K562 (cell line): ENCODE results near the gene CTSD. TPM values are rescaled to one million over a fixed set of nuclear protein-coding genes. Genes with fewer than 3 reads are reported as not detected.

Experiments
- ATAC-seq: fragments of 200-7000 bp; cut with Tn5 transposase; 3 replicates; pipeline ENCODE4 v1.9.1; 2020; ENCODE audit warnings: moderate library complexity
- BruUV-seq: library from RNA; stranded (reverse); fragments of 400-500 nt; replicated peaks from 2 replicates; lab custom pipeline; 2021; lab: Mats Ljungman, UMichigan
- CTCF ChIA-PET: fragments of 300-600 bp; formaldehyde crosslinking; extraction: SDS; loops from one replicate; lab custom pipeline; 2021; ENCODE audit warnings: low intra/inter-chr PET ratio; lab: Yijun Ruan, JAX
- POLR2A ChIA-PET: fragments of 300-600, 350-650 bp; sonication (Branson Sonifier 250); formaldehyde crosslinking; extraction: SDS; loops from one replicate; lab custom pipeline; 2021; ENCODE audit warnings: antibody characterized with exemption, inconsistent platforms; lab: Yijun Ruan, JAX
- DNase-seq, 4 experiments: peaks; one replicate each; pipeline versions ENCODE4 v3.0.0 to v3.0.0-alpha.2; 2011 to 2018; ENCODE audit warnings: low spot score in 3 of 4, mixed read lengths in 3 of 4; ENCODE audit errors: extremely low read depth in 1 of 4
- FAIRE-seq: peaks from 2 replicates; lab custom pipeline; 2011; peaks lifted over from hg19 to GRCh38; lab: Jason Lieb, UNC
- H2AFZ ChIP-seq: 2 replicates; pipeline ENCODE4 v1.6.0; 2011; ENCODE audit warnings: low read depth, low read length, control low read depth, inconsistent platforms
- H3K27ac ChIP-seq: fragments of 200-600 bp; 3 replicates; pipeline ENCODE4 v1.8.0; 2011; ENCODE audit warnings: low read depth, mild to moderate bottlenecking, control low read depth, inconsistent platforms, low read length, moderate library complexity, mixed read lengths; ENCODE audit errors: extremely low read depth
- H3K27me3 ChIP-seq, 2 experiments: fragments of 300-600 bp in 1 of 2; 2 replicates in 1 of 2; 3 replicates in 1 of 2; pipeline versions ENCODE4 v1.6.0 to v1.8.0; 2011; ENCODE audit warnings: inconsistent platforms in 2 of 2, low read length in 2 of 2, mild to moderate bottlenecking in 1 of 2, mixed read lengths in 1 of 2, moderate library complexity in 1 of 2; ENCODE audit not compliant: control insufficient read depth in 2 of 2, insufficient read depth in 2 of 2
- H3K36me3 ChIP-seq: fragments of 300-600 bp; 3 replicates; pipeline ENCODE4 v1.8.0; 2011; ENCODE audit warnings: mild to moderate bottlenecking, low read length, inconsistent platforms; ENCODE audit not compliant: control insufficient read depth, insufficient read depth
- H3K4me1 ChIP-seq, 2 experiments: fragments of 200-600 bp in 1 of 2; replicated peaks in 1 of 2; 2 replicates in 1 of 2; 3 replicates in 1 of 2; pipeline versions ENCODE4 v1.5.1 to v1.8.0; 2011; ENCODE audit warnings: inconsistent platforms in 2 of 2, low read length in 2 of 2, mild to moderate bottlenecking in 1 of 2, mixed read lengths in 1 of 2, moderate library complexity in 1 of 2; ENCODE audit not compliant: control insufficient read depth in 2 of 2, insufficient read depth in 2 of 2
- H3K4me2 ChIP-seq: 2 replicates; pipeline ENCODE4 v1.6.1; 2011; ENCODE audit warnings: low read length, control low read depth, inconsistent platforms, mixed read lengths; ENCODE audit not compliant: insufficient read depth
- H3K4me3 ChIP-seq: fragments of 200-600 bp; sonication (generic), shearing (Covaris generic); 2 replicates; pipeline ENCODE4 v1.5.1; 2016; ENCODE audit warnings: control low read depth, inconsistent platforms
- H3K79me2 ChIP-seq: fragments of 200-600 bp; 3 replicates; pipeline ENCODE4 v1.8.0; 2011; ENCODE audit warnings: low read length, inconsistent platforms; ENCODE audit not compliant: control insufficient read depth, insufficient read depth
- H3K9ac ChIP-seq, 2 experiments: 2 replicates each; pipeline versions ENCODE4 v1.6.0 to v1.6.1; 2011; ENCODE audit warnings: low read depth in 2 of 2, low read length in 2 of 2, control low read depth in 1 of 2, inconsistent platforms in 1 of 2, mild to moderate bottlenecking in 1 of 2, mixed read lengths in 1 of 2; ENCODE audit not compliant: insufficient read depth in 1 of 2
- H3K9me1 ChIP-seq: one replicate; pipeline ENCODE4 v1.6.0; 2011; ENCODE audit warnings: inconsistent platforms, mild to moderate bottlenecking, low read length, moderate library complexity; ENCODE audit not compliant: control insufficient read depth, insufficient read depth
- H3K9me3 ChIP-seq: replicated peaks from 2 replicates; pipeline ENCODE4 v1.5.1; 2011; ENCODE audit warnings: low read depth, low read length, inconsistent platforms; ENCODE audit not compliant: control insufficient read depth, insufficient read depth
- H4K20me1 ChIP-seq: replicated peaks from 2 replicates; pipeline ENCODE4 v1.6.1; 2011; ENCODE audit warnings: low read length, inconsistent platforms, mixed read lengths; ENCODE audit not compliant: control insufficient read depth, insufficient read depth
- FOXA1 ChIP-seq: fragments of 450-650 bp; IDR thresholded peaks from 2 replicates; pipeline ENCODE4 v1.6.1; 2016; ENCODE audit warnings: mild to moderate bottlenecking, borderline replicate concordance
- GABPB1 ChIP-seq: sonication (generic); formaldehyde crosslinking; IDR thresholded peaks from 2 replicates; pipeline ENCODE4 v1.8.0; 2022; ENCODE audit warnings: mild to moderate bottlenecking, missing genetic modification reagents
- HDGF ChIP-seq: fragments of 450-650 bp; IDR thresholded peaks from 2 replicates; pipeline ENCODE4 v1.6.1; 2016
- HNRNPK ChIP-seq: fragments of 200-400 bp; formaldehyde crosslinking; IDR thresholded peaks from one replicate; pipeline ENCODE4 v1.6.1; 2018; ENCODE audit warnings: mild to moderate bottlenecking, low read depth, low read length; ENCODE audit not compliant: poor library complexity, severe bottlenecking
- MTA3 ChIP-seq: fragments of 450-650 bp; formaldehyde crosslinking; IDR thresholded peaks from 2 replicates; pipeline ENCODE4 v1.6.1; 2017; ENCODE audit warnings: mild to moderate bottlenecking, borderline replicate concordance
- PCBP2 ChIP-seq: fragments of 200-400 bp; formaldehyde crosslinking; IDR thresholded peaks from 2 replicates; pipeline ENCODE4 v1.6.1; 2018; ENCODE audit warnings: low read length, low read depth, mild to moderate bottlenecking, moderate library complexity; ENCODE audit not compliant: poor library complexity, severe bottlenecking
- RFX7 ChIP-seq: fragments of 250-450 bp; sonication (Bioruptor Pico); IDR thresholded peaks from 2 replicates; pipeline ENCODE4 v1.5.1; 2021; ENCODE audit warnings: mild to moderate bottlenecking
- RUNX1 ChIP-seq: sonication (generic); IDR thresholded peaks from 2 replicates; pipeline ENCODE4 v1.6.1; 2016; ENCODE audit warnings: antibody characterized with exemption, low read depth
- SETDB1 ChIP-seq: IDR thresholded peaks from one replicate; pipeline ENCODE4 v1.6.1; 2012; ENCODE audit warnings: low read length, control low read depth, inconsistent platforms
- TSC22D4 ChIP-seq: fragments of 450-650 bp; IDR thresholded peaks from 2 replicates; pipeline ENCODE4 v1.6.1; 2016; ENCODE audit warnings: missing genetic modification characterization, missing biosample characterization, control low read depth
- ZNF551 ChIP-seq: fragments of 250-450 bp; sonication (Bioruptor Pico); IDR thresholded peaks from 2 replicates; pipeline ENCODE4 v1.5.0; 2021; ENCODE audit warnings: mild to moderate bottlenecking, moderate library complexity
- WGBS: fragments of 100-300 bp; shearing (Covaris generic); methylation state at CpG from one replicate; pipeline ENCODE4 v1.1.6; 2016; ENCODE audit warnings: low coverage, mixed read lengths; ENCODE audit not compliant: insufficient coverage; ENCODE audit errors: missing lambda C conversion rate; 5-methylcytosine and 5-hydroxymethylcytosine counted together
- in situ Hi-C: fragments of 300-500 bp; cut with MboI; formaldehyde crosslinking; loops from 4 replicates; pipeline ENCODE4 v1.15.0; 2018; ENCODE audit warnings: inconsistent platforms, mixed read lengths
- intact Hi-C: fragments of 100-400 bp; cut with micrococcal nuclease; formaldehyde crosslinking; loops from 2 replicates; pipeline ENCODE4 v1.14.2; 2022
- polyA plus RNA-seq, 8 experiments: library from polyadenylated mRNA; depleted of rRNA in 4 of 8; stranded (reverse) in 5 of 8; unstranded in 3 of 8; fragments of >200 nt; fragmentation: Nextera tagmentation in 2 of 8; fragmentation: Illumina TruSeq in 1 of 8; extraction: Ambion mirVana in 2 of 8; extraction: Trizol in 1 of 8; gene quantifications; 2 replicates each; pipeline versions ENCODE4 v1.2.1 to v1.2.3, GENCODE V29; 2011 to 2014; ENCODE audit warnings: inconsistent platforms in 1 of 8, missing spikeins in 1 of 8
- total RNA-seq, 7 experiments: library from RNA; depleted of rRNA in 6 of 7; stranded (reverse); fragments of >200 nt in 6 of 7; fragmentation: Illumina TruSeq in 2 of 7; extraction: Trizol in 2 of 7; gene quantifications; 2 replicates each; pipeline versions ENCODE4 v1.2.1 to v1.2.3, GENCODE V29; 2011 to 2021; ENCODE audit warnings: low replicate concordance in 1 of 7
- TF ChIP-seq, protein P1 (sequence below): IDR thresholded peaks from 2 replicates; pipeline ENCODE4 v1.6.1; 2011; ENCODE audit not compliant: insufficient read length; ENCODE audit errors: extremely low read depth

The CTSD gene
- total and polyA plus RNA-seq, 9 of the 15 experiments (the other 6 are each of a cell fraction or from before 2014, with no cell fraction given) = 1.0 to 112 (median 40.9) TPM

DNA sequence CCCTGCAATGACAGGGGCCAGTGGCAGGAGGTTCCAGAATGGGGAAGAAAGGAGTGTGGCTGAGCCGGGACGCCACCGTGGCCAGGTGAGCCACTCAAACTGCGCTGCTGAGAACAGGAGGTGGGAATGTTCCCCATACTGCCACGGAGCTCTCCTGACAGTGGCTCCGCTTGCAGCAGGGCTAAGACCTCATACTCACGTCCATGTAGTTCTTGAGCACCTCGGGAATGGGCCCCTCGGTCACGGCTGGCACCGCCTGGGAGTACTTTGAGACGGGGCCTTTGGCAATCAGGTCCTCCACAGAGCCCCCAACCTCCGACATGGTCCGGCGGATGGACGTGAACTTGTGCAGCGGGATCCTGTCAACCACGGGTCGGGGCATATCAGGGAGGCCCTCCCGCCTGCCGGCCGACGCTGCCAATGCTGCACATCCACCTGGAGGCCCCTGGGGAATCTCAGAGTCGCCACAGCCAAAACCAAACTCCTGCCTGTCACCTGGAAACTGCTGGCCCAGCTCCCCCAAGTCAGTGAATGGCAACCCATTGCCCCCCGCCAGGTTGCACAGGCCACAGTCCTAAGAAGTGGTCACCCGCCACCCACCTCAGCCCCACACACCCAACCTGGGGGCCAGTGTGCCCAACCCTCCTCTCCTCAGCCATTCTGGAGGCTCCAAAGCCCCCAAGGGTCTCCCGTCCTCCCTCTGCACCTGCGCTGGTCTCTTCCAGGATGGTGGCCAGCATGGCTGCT lies 2.4 kb downstream of the CTSD start:
- CTCF ChIA-PET = no interaction called here
- in situ Hi-C loops (loop anchor here (5.0 kb wide), 1 partner anchor 34 kb away; no protein-coding TSS in a partner anchor), intact Hi-C loops (no loop called here)
- Histone ChIP-seq H3K27me3 (no peaks in the 10 kb centered on the region), H2AFZ (no peak overlapping the region), H3K4me2 (no peak overlapping the region), H4K20me1 (0 out of 2 replicates have a peak, but pooled peaks cover 4% of the 10 kb centered on the region), H3K4me3 (no peak overlapping the region), H3K27ac (peak overlapping the region; percentile 72; the same call in 2 of the 3 replicates), H3K79me2 (peaks cover 17% of the 10 kb centered on the region), H3K9me3 (no peaks in the 10 kb centered on the region), H3K9me1 (peaks cover 7% of the 10 kb centered on the region), H3K9ac (peak overlapping the region in 1 of 2 experiments; percentile 92; a peak in 3 of 4 replicates), H3K4me1 (peaks cover 31 to 84% of the 10 kb centered on the region in 2 experiments), H3K36me3 (peaks cover 23% of the 10 kb centered on the region; the same call in 1 of the 3 replicates)
- 87% methylated on average over 24 of the region's 28 CpGs for WGBS
- POLR2A ChIA-PET = no interaction called here
- DNase-seq = no peak
- no peak for ATAC-seq
- TF ChIP-seq ZNF551 (CRISPR knock-in tag) = no peak
- TF ChIP-seq HDGF = no peak
- TF ChIP-seq SETDB1 = no peak
- TF ChIP-seq RFX7 (CRISPR knock-in tag) = no peak
- no peak for TF ChIP-seq RUNX1
- TF ChIP-seq HNRNPK = no peak
- TF ChIP-seq GABPB1 (CRISPR knock-in tag) = no peak
- TF ChIP-seq, protein P1, sequence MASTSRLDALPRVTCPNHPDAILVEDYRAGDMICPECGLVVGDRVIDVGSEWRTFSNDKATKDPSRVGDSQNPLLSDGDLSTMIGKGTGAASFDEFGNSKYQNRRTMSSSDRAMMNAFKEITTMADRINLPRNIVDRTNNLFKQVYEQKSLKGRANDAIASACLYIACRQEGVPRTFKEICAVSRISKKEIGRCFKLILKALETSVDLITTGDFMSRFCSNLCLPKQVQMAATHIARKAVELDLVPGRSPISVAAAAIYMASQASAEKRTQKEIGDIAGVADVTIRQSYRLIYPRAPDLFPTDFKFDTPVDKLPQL = no peak
- TF ChIP-seq PCBP2 = no peak
- no peak for TF ChIP-seq FOXA1
- TF ChIP-seq MTA3 = no peak
- TF ChIP-seq TSC22D4 (tag) = no peak
- FAIRE-seq = no peak
- BruUV-seq = no TSS peak
